BLaER1 treated with 17β-estradiol and CSF1 and Interleukin-3, amounts not matched to agents 10 nM and 100 nM (cell line): ENCODE results near the gene KANK4.
"Not testable (repeated sequence)": the region's sequence is repeated elsewhere in the genome, so short reads cannot be mapped to it uniquely, and the experiment has no call there.

ENCODE experiments used
- H3K27ac ChIP-seq, 11 experiments: shearing (Covaris generic); formaldehyde crosslinking; 2 replicates each; pipeline ENCODE4 v1.8.1; 2022
- H3K27me3 ChIP-seq, 11 experiments: shearing (Covaris generic); formaldehyde crosslinking; 2 replicates each; pipeline ENCODE4 v1.8.1; 2022
- H3K36me3 ChIP-seq, 11 experiments: shearing (Covaris generic); formaldehyde crosslinking; 2 replicates each; pipeline ENCODE4 v1.8.1; 2022
- H3K4me1 ChIP-seq, 10 experiments: shearing (Covaris generic); formaldehyde crosslinking; 2 replicates each; pipeline ENCODE4 v1.8.1; 2022
- H3K4me2 ChIP-seq, 11 experiments: shearing (Covaris generic); formaldehyde crosslinking; 2 replicates each; pipeline ENCODE4 v1.8.1; 2022
- H3K4me3 ChIP-seq, 10 experiments: shearing (Covaris generic); formaldehyde crosslinking; 2 replicates each; pipeline ENCODE4 v1.8.1; 2022
- H3K9ac ChIP-seq, 11 experiments: shearing (Covaris generic); formaldehyde crosslinking; 2 replicates each; pipeline ENCODE4 v1.8.1; 2022
- H3K9me3 ChIP-seq, 11 experiments: shearing (Covaris generic); formaldehyde crosslinking; replicated peaks in 1 of 11; 2 replicates each; pipeline ENCODE4 v1.8.1; 2022
- H4K20me1 ChIP-seq, 11 experiments: shearing (Covaris generic); formaldehyde crosslinking; 2 replicates each; pipeline ENCODE4 v1.8.1; 2022
- Cebpa-rat ChIP-seq, 11 experiments: shearing (Covaris generic); IDR thresholded peaks; 2 replicates each; pipeline ENCODE4 v1.8.1; 2022

The KANK4 gene

GRCh38 chr1:62232871-62233278 is 86.4 kb downstream of the KANK4 start:
- H3K4me1 ChIP-seq: no peaks in the 10 kb centered on the region
- no peak overlapping the region for H3K4me2 ChIP-seq
- no peaks in the 10 kb centered on the region for H4K20me1 ChIP-seq
- H3K9me3 ChIP-seq: no peaks in the 10 kb centered on the region
- H3K9ac ChIP-seq: no peak overlapping the region
- H3K27ac ChIP-seq: no peak overlapping the region
- H3K4me3 ChIP-seq: no peak overlapping the region
- no peaks in the 10 kb centered on the region for H3K27me3 ChIP-seq
- no peaks in the 10 kb centered on the region for H3K36me3 ChIP-seq
- TF ChIP-seq Cebpa-rat (IDR thresholded peaks at IDR 0.05): no peak

GRCh38 chr1:62230718-62231117 is 88.5 kb downstream of the KANK4 start:
- H3K27ac ChIP-seq: no peak overlapping the region

GRCh38 chr1:62229932-62230331 is 89.3 kb downstream of the KANK4 start:
- no peak for TF ChIP-seq Cebpa-rat (IDR thresholded peaks at IDR 0.05)
- Histone ChIP-seq H3K4me2 (no peak overlapping the region), H3K9ac (no peak overlapping the region), H3K4me3 (no peak overlapping the region), H3K9me3 (no peaks in the 10 kb centered on the region), H4K20me1 (no peaks in the 10 kb centered on the region), H3K27ac (no peak overlapping the region), H3K27me3 (no peaks in the 10 kb centered on the region), H3K36me3 (no peaks in the 10 kb centered on the region), H3K4me1 (no peaks in the 10 kb centered on the region)

More at GRCh38 chr1:62230718-62231117, 88.5 kb downstream of the KANK4 start:
- Histone ChIP-seq H3K9me3 (no peaks in the 10 kb centered on the region), H3K4me3 (no peak overlapping the region), H3K4me1 (no peaks in the 10 kb centered on the region), H3K9ac (no peak overlapping the region), H3K36me3 (no peaks in the 10 kb centered on the region), H3K27me3 (no peaks in the 10 kb centered on the region), H4K20me1 (no peaks in the 10 kb centered on the region), H3K4me2 (no peak overlapping the region)
- no peak for TF ChIP-seq Cebpa-rat (IDR thresholded peaks at IDR 0.05)

GRCh38 chr1:62229468-62229867 is 89.8 kb downstream of the KANK4 start:
- Histone ChIP-seq H3K9me3 (no peaks in the 10 kb centered on the region), H3K36me3 (no peaks in the 10 kb centered on the region), H3K9ac (no peak overlapping the region), H3K4me1 (no peaks in the 10 kb centered on the region), H4K20me1 (no peaks in the 10 kb centered on the region), H3K4me2 (no peak overlapping the region), H3K4me3 (no peak overlapping the region), H3K27ac (no peak overlapping the region), H3K27me3 (no peaks in the 10 kb centered on the region)
- TF ChIP-seq Cebpa-rat (IDR thresholded peaks at IDR 0.05): no peak

- Histone ChIP-seq H3K36me3 (no peaks in the 10 kb centered on the region), H3K4me3 (no peak overlapping the region), H3K9me3 (no peaks in the 10 kb centered on the region), H3K27me3 (no peaks in the 10 kb centered on the region), H3K9ac (no peak overlapping the region), H3K4me1 (no peaks in the 10 kb centered on the region), H3K27ac (no peak overlapping the region), H4K20me1 (no peaks in the 10 kb centered on the region), H3K4me2 (no peak overlapping the region)
- TF ChIP-seq Cebpa-rat (IDR thresholded peaks at IDR 0.05): no peak
Observed at GRCh38 chr1:62228883-62229187, 90.4 kb downstream of the KANK4 start.

- Histone ChIP-seq H3K27ac (no peak overlapping the region), H4K20me1 (no peaks in the 10 kb centered on the region), H3K4me3 (no peak overlapping the region), H3K27me3 (no peaks in the 10 kb centered on the region), H3K4me2 (no peak overlapping the region), H3K4me1 (no peaks in the 10 kb centered on the region), H3K9ac (no peak overlapping the region), H3K9me3 (no peaks in the 10 kb centered on the region), H3K36me3 (no peaks in the 10 kb centered on the region)
- TF ChIP-seq Cebpa-rat (IDR thresholded peaks at IDR 0.05): no peak
Observed at GRCh38 chr1:62228136-62228882, 90.9 kb downstream of the KANK4 start.

DNA sequence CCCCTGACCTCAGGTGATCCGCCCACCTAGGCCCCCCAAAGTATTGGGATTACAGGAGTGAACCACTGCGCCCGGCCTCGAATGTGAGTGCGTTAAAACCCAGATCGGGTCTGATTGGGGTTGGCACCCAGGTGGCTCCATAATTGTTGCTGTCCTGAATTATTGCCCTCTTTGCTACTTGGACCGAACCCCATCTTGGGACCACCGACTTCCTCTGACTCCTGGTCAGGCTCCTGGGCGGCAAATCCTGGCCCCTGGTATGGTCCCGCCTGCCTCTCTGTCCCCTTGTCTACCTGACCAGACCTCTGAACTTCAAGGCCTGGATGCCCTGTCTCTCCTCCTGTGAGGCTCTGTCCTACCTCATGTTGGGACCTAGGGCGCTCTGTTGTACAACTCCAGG is 91.7 kb downstream of the KANK4 start:
- Histone ChIP-seq H4K20me1 (no peaks in the 10 kb centered on the region), H3K4me1 (no peaks in the 10 kb centered on the region), H3K4me3 (no peak overlapping the region), H3K27ac (no peak overlapping the region), H3K9ac (no peak overlapping the region), H3K36me3 (no peaks in the 10 kb centered on the region), H3K27me3 (no peaks in the 10 kb centered on the region), H3K9me3 (no peaks in the 10 kb centered on the region), H3K4me2 (no peak overlapping the region)
- no peak for TF ChIP-seq Cebpa-rat (IDR thresholded peaks at IDR 0.05)

DNA sequence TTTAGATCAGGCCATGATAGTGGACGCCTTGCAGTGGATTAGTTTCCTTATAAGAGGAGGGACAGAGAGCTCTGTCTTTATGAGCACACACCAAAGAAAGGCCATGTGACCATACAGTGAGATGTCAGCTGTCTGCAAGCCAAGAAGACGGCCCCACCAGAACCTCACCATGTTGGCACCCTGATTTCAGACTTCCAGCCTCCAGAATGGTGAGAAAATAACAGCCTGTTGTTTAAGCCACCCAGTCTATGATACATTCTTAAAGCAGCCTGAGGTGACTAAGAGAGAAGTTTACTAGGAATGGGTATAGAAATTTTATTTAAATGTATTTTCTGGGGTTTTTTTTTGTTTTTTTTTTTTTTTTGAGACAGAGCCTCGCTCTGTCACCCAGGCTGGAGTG is 95.1 kb downstream of the KANK4 start:
- Histone ChIP-seq H3K27me3 (no peaks in the 10 kb centered on the region), H4K20me1 (no peaks in the 10 kb centered on the region), H3K4me1 (no peaks in the 10 kb centered on the region), H3K9ac (no peak overlapping the region), H3K36me3 (no peaks in the 10 kb centered on the region), H3K4me2 (no peak overlapping the region), H3K4me3 (no peak overlapping the region), H3K9me3 (no peaks in the 10 kb centered on the region), H3K27ac (no peak overlapping the region)
- no peak for TF ChIP-seq Cebpa-rat (IDR thresholded peaks at IDR 0.05)

DNA sequence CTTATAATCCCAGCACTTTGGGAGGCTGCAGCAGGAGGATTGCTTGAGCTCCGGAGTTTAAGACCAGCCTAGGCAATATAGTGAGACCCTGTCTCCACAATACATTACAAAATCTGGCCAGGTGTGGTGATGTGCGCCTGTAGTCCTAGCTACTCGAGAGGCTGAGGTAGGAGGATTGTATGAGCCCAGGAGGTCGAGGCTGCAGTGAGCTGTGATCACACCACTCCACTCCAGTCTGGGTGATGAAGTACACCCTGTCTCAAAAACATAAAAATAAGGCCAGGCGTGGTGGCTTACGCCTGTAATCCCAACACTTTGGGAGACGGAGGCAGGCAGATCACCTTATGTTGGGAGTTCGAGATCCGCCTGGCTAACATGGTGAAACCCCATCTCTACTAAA is 96.9 kb downstream of the KANK4 start:
- no peak overlapping the region for H3K4me3 ChIP-seq
- H3K9me3 ChIP-seq: no peaks in the 10 kb centered on the region
- peaks cover 0 to 7% (median 0%) of the 10 kb centered on the region in 10 experiments; a peak in 2 of 20 replicates for H3K4me1 ChIP-seq
- no peak overlapping the region for H3K9ac ChIP-seq
- no peaks in the 10 kb centered on the region for H4K20me1 ChIP-seq
- no peak overlapping the region for H3K27ac ChIP-seq
- TF ChIP-seq Cebpa-rat (IDR thresholded peaks at IDR 0.05): no peak
- no peaks in the 10 kb centered on the region for H3K36me3 ChIP-seq
- no peaks in the 10 kb centered on the region for H3K27me3 ChIP-seq
- no peak overlapping the region for H3K4me2 ChIP-seq

GRCh38 chr1:62221171-62221570 is 98.1 kb downstream of the KANK4 start:
- no peak for TF ChIP-seq Cebpa-rat (IDR thresholded peaks at IDR 0.05)
- H3K4me2 ChIP-seq: no peak overlapping the region
- no peaks in the 10 kb centered on the region for H3K9me3 ChIP-seq
- no peaks in the 10 kb centered on the region for H3K27me3 ChIP-seq
- H3K27ac ChIP-seq: no peak overlapping the region
- H3K36me3 ChIP-seq: no peaks in the 10 kb centered on the region
- H4K20me1 ChIP-seq: no peaks in the 10 kb centered on the region
- no peak overlapping the region for H3K4me3 ChIP-seq
- peaks cover 0 to 7% (median 0%) of the 10 kb centered on the region in 10 experiments; a peak in 2 of 20 replicates for H3K4me1 ChIP-seq
- no peak overlapping the region for H3K9ac ChIP-seq

- not testable (repeated sequence) for H3K27me3 ChIP-seq, H3K9ac ChIP-seq, H3K9me3 ChIP-seq, H3K4me2 ChIP-seq, H3K4me3 ChIP-seq, H3K4me1 ChIP-seq, H3K36me3 ChIP-seq, H3K27ac ChIP-seq, H4K20me1 ChIP-seq
Observed at GRCh38 chr1:62220456-62220855, 98.8 kb downstream of the KANK4 start.
